Stimulated activated CD8-positive, alpha-beta memory T cell treated with anti-CD3 and anti-CD28 coated beads, Interleukin-12 subunit alpha, Interleukin-12 subunit beta, amount 100 ng/mL, for 24 hours (primary cell): Measurements from ENCODE around the gene LCORL.
"Not testable (repeated sequence)": the region's sequence is repeated elsewhere in the genome, so short reads cannot be mapped to it uniquely, and the experiment has no call there.

ENCODE experiments used
- DNase-seq: peaks from one replicate; pipeline ENCODE4 v3.0.0-alpha.2; 2020; ENCODE audit errors: extremely low read depth

LCORL gene

GRCh38 chr4:17933126-17933525 is 88.4 kb downstream of the LCORL start:
- DNase-seq: no peak

GRCh38 chr4:17932041-17932440 is 89.5 kb downstream of the LCORL start:
- DNase-seq: no peak

GRCh38 chr4:17930256-17930655 is 91.3 kb downstream of the LCORL start:
- DNase-seq: no peak

- DNase-seq: no peak
These were observed 97.4 kb downstream of the LCORL start for GRCh38 chr4:17924189-17924588.

- DNase-seq: no peak
These were observed 100.1 kb downstream of the LCORL start for GRCh38 chr4:17921451-17921850.

- no peak for DNase-seq
These were observed 100.9 kb downstream of the LCORL start for GRCh38 chr4:17920681-17921080.

GRCh38 chr4:17915439-17915838 is 106.1 kb downstream of the LCORL start:
- DNase-seq: no peak

- no peak for DNase-seq
These were observed 109.5 kb downstream of the LCORL start for GRCh38 chr4:17912011-17912410.

GRCh38 chr4:17911608-17912007 is 109.9 kb downstream of the LCORL start:
- no peak for DNase-seq

GRCh38 chr4:17898553-17899055 is 123.0 kb downstream of the LCORL start:
- no peak for DNase-seq

GRCh38 chr4:17895481-17895880 is 126.1 kb downstream of the LCORL start:
- DNase-seq: no peak

GRCh38 chr4:17894421-17894820 is 127.1 kb downstream of the LCORL start:
- DNase-seq: no peak

GRCh38 chr4:17889692-17890091 is 131.9 kb downstream of the LCORL start:
- DNase-seq: no peak

GRCh38 chr4:17884511-17884910 is 137.0 kb downstream of the LCORL start:
- DNase-seq: no peak

GRCh38 chr4:17884063-17884462 is 137.5 kb downstream of the LCORL start:
- no peak for DNase-seq

- DNase-seq: no peak
These were observed 143.9 kb downstream of the LCORL start for GRCh38 chr4:17877661-17878060.

GRCh38 chr4:17876943-17877342 is 144.6 kb downstream of the LCORL start:
- DNase-seq: no peak

GRCh38 chr4:17875402-17876070 is 146.0 kb downstream of the LCORL start:
- DNase-seq: no peak

GRCh38 chr4:17869327-17869726 is 152.2 kb downstream of the LCORL start:
- no peak for DNase-seq

- DNase-seq: no peak
These were observed 154.3 kb downstream of the LCORL start for GRCh38 chr4:17867276-17867675.

- no peak for DNase-seq
These were observed 154.7 kb downstream of the LCORL start for GRCh38 chr4:17866810-17867209.

GRCh38 chr4:17865866-17866363 is 155.6 kb downstream of the LCORL start:
- DNase-seq: no peak

- DNase-seq: not testable (repeated sequence)
These were observed 159.6 kb downstream of the LCORL start for GRCh38 chr4:17861906-17862305.
